Activated CD8-positive, alpha-beta memory T cell treated with anti-CD3 and anti-CD28 coated beads, Interleukin-2, amount 50 U/mL, for 48 hours (primary cell): ENCODE data around the gene HCK.

Experiments used
- DNase-seq: peaks from one replicate; pipeline ENCODE4 v3.0.0-alpha.2; 2020

HCK gene

GRCh38 chr20:32052090-32052777 lies at the start of gene HCK:
HCK (plus strand) TSS chr20:32052242.
- no peak for DNase-seq

GRCh38 chr20:32003325-32003724 lies 48.7 kb upstream of the HCK start:
- no peak for DNase-seq

GRCh38 chr20:32004963-32005362 lies 47.1 kb upstream of the HCK start:
- DNase-seq = no peak

- DNase-seq = no peak
These were observed 46.0 kb upstream of the HCK start for GRCh38 chr20:32006053-32006452.

- no peak for DNase-seq
These were observed 44.9 kb upstream of the HCK start for GRCh38 chr20:32006841-32007786.

- DNase-seq = no peak
These were observed 44.0 kb upstream of the HCK start for GRCh38 chr20:32007787-32008616.

GRCh38 chr20:32009564-32009963 lies 42.5 kb upstream of the HCK start:
- no peak for DNase-seq

GRCh38 chr20:32010101-32010500 lies 41.9 kb upstream of the HCK start, which contains the start of gene CCM2L:
CCM2L (plus strand) TSS chr20:32010438; CDS start chr20:32010455, 17 bp downstream.
- DNase-seq = no peak

- DNase-seq = no peak
These were observed 41.4 kb upstream of the HCK start for GRCh38 chr20:32010666-32011065.

- DNase-seq = no peak
These were observed 39.8 kb upstream of the HCK start for GRCh38 chr20:32012159-32012688.

GRCh38 chr20:32013326-32013725 lies 38.7 kb upstream of the HCK start:
- no peak for DNase-seq

GRCh38 chr20:32017711-32018251 lies 34.3 kb upstream of the HCK start:
- DNase-seq = no peak

- DNase-seq = peak; percentile 71
These were observed 33.5 kb upstream of the HCK start for GRCh38 chr20:32018269-32019155.

- no peak for DNase-seq
These were observed 32.9 kb upstream of the HCK start for GRCh38 chr20:32019156-32019510.

GRCh38 chr20:32019563-32020463 lies 32.2 kb upstream of the HCK start:
- DNase-seq = no peak

GRCh38 chr20:32021091-32021490 lies 31.0 kb upstream of the HCK start:
- DNase-seq = no peak

GRCh38 chr20:32024683-32025295 lies 27.3 kb upstream of the HCK start:
- DNase-seq = no peak

- no peak for DNase-seq
These were observed 24.4 kb upstream of the HCK start for GRCh38 chr20:32027643-32028042.

- no peak for DNase-seq
These were observed 23.2 kb upstream of the HCK start for GRCh38 chr20:32028647-32029372.
